ENCODE results near the gene SAP30. TPM values are rescaled to one million over a fixed set of nuclear protein-coding genes. Genes with fewer than 3 reads are reported as not detected.

SAP30 gene
- 30.2 and 44.2 TPM in 2 replicates for total RNA-seq

GRCh38 chr4:173370477-173371291, at the start of gene SAP30:
SAP30 (plus strand) TSS chr4:173370954; CDS start chr4:173371183, 229 bp downstream.

DNA sequence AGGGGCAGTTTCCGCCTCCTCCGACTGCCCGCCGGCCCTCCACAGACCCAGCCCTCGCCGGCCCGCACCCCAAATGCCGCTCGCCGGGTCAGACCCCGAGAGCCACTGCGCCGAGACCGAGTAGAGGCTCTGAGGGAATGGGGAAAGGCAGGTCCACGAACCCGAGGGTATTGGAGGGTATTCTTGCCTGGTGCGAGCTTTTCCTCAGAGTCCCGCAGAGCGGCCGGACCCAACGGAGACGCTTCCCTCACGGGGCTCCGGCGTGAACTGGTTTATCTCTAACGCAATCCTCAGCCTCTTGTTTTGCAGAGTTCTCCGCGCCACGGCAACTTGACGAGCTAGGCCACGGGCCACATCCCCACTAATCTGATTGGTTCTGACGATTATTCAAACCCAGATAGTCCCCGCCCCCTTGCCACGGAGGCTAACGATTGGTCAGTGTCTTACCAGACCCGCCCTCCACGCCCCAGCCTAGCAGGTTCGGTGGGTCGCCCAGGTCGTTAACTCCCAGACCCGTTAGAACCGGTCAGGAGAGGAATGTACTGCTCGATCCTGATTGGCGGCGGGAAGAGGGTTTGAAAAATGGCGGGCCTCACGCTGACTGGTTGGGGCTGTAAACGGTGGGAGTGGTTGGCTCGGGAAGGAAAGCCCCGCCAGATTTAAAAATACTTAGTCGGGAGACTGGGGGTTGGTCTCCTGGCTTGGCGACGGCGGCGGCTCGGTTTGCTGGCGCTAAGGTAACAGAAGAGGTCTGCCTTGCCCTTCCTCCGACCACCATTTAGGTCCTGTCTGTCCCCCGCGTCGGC, 36.5 kb upstream of the SAP30 start, which contains the start of gene HMGB2:
Gene HMGB2 (minus strand): TSS at position 274 of the 806 bp plus-strand sequence. CDS start 709 bp downstream, outside the sequence.

DNA sequence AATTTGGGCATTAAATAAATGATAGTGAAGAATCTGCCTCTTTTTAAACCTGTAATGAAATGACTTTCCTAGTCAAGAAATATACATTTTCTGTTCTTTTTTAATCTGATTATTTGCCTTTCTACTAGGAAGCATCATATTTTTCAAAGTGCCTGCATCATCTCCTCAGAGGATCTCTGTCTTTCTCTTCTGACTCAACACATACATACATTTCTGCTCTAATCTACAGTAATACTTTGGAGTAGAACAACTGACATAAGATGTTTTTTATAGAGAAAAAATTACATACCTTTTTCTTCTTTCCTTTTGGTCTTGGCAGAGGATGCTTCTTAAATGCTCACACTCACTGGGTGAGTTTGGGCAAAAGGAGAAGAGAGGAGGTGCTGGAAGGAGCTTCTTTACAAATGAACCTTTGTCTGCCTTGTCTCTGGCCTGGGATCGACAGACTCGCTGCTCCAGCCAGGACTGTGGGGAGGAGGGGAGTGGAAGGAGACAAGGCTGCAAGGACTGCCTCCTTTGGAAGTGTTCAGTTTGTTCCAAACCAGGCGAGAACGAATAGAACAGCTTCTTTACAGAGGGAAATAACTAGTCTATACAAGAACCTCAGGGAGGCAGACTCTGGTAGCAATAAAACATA, 28.1 kb downstream of the SAP30 start, which contains the start of gene SCRG1:
Gene SCRG1 (minus strand): TSS at position 338 of the 637 bp plus-strand sequence. CDS start 7,702 bp downstream, outside the sequence.

Other genes starting within 250 kb of the SAP30 start
- 36.6 and 41.8 TPM in 2 replicates for gene GALNT7, start 202.1 kb upstream of the SAP30 start, total RNA-seq
- 125 and 302 TPM in 2 replicates for gene HMGB2, start 36.6 kb upstream of the SAP30 start, total RNA-seq
- 0.33 and 1.1 TPM in 2 replicates for gene SCRG1, start 28.2 kb downstream of the SAP30 start, total RNA-seq
- gene HAND2, start 159.3 kb downstream of the SAP30 start, total RNA-seq: 22.7 and 26.9 TPM in 2 replicates